Measurements from ENCODE around the gene NXPE2. TPM values are rescaled to one million over a fixed set of nuclear protein-coding genes. Genes with fewer than 3 reads are reported as not detected.

Gene NXPE2
- total RNA-seq, 1 donor from 2014 or later, result 0.11 TPM

DNA sequence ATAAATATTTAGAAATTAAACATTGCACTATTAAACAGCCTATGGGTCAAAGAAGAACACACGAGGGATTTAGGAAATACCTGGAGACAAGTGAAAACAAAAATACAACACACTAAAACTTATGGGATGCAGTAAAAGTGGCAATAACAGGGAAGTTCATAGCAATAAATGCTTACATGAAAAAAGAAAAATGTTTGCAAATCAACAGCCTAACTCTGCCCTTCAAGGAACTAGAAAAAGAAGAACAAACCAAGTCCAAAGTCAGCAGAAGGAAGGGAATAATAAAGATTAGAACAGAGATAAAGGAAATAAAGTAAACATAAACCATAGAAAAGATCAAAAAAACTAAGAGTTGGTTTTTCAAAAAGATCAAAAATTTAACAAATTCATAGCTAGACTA, 31.6 kb downstream of the NXPE2 start:
- H3K9me3 Mint-ChIP-seq (ENCODE audit: unreplicated experiment), result no peaks in the 10 kb centered on the region
- H3K27me3 Mint-ChIP-seq (ENCODE audit: low read depth, unreplicated experiment), result no peaks in the 10 kb centered on the region
- Histone ChIP-seq H3K4me2 (ENCODE audit: low read length) (no peak overlapping the region), H3K36me3 (ENCODE audit: insufficient read depth, low read length) (no peaks in the 10 kb centered on the region), H3K27me3 (ENCODE audit: insufficient read depth, low read length) (no peaks in the 10 kb centered on the region), H2AFZ (ENCODE audit: low read depth, low read length) (no peak overlapping the region), H3K9me3 (ENCODE audit: insufficient read depth, low read depth, low read length) (no peaks in the 10 kb centered on the region), H3K79me2 (ENCODE audit: insufficient read depth, low read length) (no peaks in the 10 kb centered on the region), H3K27ac (ENCODE audit: low read depth, low read length) (no peak overlapping the region), H3K4me1 (ENCODE audit: insufficient read depth, low read length) (no peaks in the 10 kb centered on the region), H4K20me1 (ENCODE audit: insufficient read depth, low read length) (no peaks in the 10 kb centered on the region), H3K4me3 (ENCODE audit: insufficient read depth, low read depth, low read length) (no peak overlapping the region), H3K9ac (ENCODE audit: low read length) (no peak overlapping the region)
- H3K4me1 Mint-ChIP-seq (ENCODE audit: low read depth, unreplicated experiment), result no peaks in the 10 kb centered on the region
- TF ChIP-seq, protein P1, sequence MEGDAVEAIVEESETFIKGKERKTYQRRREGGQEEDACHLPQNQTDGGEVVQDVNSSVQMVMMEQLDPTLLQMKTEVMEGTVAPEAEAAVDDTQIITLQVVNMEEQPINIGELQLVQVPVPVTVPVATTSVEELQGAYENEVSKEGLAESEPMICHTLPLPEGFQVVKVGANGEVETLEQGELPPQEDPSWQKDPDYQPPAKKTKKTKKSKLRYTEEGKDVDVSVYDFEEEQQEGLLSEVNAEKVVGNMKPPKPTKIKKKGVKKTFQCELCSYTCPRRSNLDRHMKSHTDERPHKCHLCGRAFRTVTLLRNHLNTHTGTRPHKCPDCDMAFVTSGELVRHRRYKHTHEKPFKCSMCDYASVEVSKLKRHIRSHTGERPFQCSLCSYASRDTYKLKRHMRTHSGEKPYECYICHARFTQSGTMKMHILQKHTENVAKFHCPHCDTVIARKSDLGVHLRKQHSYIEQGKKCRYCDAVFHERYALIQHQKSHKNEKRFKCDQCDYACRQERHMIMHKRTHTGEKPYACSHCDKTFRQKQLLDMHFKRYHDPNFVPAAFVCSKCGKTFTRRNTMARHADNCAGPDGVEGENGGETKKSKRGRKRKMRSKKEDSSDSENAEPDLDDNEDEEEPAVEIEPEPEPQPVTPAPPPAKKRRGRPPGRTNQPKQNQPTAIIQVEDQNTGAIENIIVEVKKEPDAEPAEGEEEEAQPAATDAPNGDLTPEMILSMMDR (IDR thresholded peaks at IDR 0.05; ENCODE audit: insufficient read depth, low read depth, low read length), result no peak
- DNase-seq (ENCODE audit: low read depth) (no peak), FAIRE-seq (no peak)
- H3K27ac Mint-ChIP-seq (ENCODE audit: unreplicated experiment), result no peak overlapping the region
- H3K36me3 Mint-ChIP-seq (ENCODE audit: low read depth, unreplicated experiment), result peaks cover 3% of the 10 kb centered on the region
- no peak overlapping the region for H3K4me3 Mint-ChIP-seq (ENCODE audit: unreplicated experiment)

DNA sequence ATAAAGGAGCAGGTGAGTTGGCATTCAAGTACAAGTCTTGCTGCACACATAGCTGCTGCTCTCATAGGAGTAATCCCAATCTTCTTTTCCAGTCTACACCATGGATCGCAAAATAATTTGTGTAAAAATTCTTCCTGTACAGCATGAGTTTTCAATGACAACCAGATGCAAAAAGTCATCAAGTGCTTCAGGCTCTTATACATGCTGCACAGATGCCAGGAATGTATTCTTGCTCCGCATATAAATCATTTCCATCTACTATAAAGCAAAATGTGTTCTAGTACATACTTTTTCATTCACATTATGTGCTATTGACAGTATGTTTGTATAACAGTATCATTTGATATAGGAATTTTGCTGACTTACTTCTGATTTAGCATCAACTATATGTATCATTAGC, 35.4 kb downstream of the NXPE2 start:
- Mint-ChIP-seq H3K27ac (ENCODE audit: unreplicated experiment) (no peak overlapping the region), H3K36me3 (ENCODE audit: low read depth, unreplicated experiment) (peaks cover 3% of the 10 kb centered on the region), H3K4me1 (ENCODE audit: low read depth, unreplicated experiment) (peaks cover 5% of the 10 kb centered on the region), H3K27me3 (ENCODE audit: low read depth, unreplicated experiment) (no peaks in the 10 kb centered on the region), H3K9me3 (ENCODE audit: unreplicated experiment) (no peaks in the 10 kb centered on the region), H3K4me3 (ENCODE audit: unreplicated experiment) (no peak overlapping the region)
- H3K4me2 ChIP-seq (ENCODE audit: low read length), result no peak overlapping the region
- no peaks in the 10 kb centered on the region for H3K79me2 ChIP-seq (ENCODE audit: insufficient read depth, low read length)
- FAIRE-seq (no peak), DNase-seq (ENCODE audit: low read depth) (no peak)
- TF ChIP-seq EZH2 (IDR thresholded peaks at IDR 0.05; ENCODE audit: insufficient read depth, low read length), result no peak
- TF ChIP-seq, protein P1 (IDR thresholded peaks at IDR 0.05; ENCODE audit: insufficient read depth, low read depth, low read length), result no peak
- no peak overlapping the region for H2AFZ ChIP-seq (ENCODE audit: low read depth, low read length)
- no peaks in the 10 kb centered on the region for H3K27me3 ChIP-seq (ENCODE audit: insufficient read depth, low read length)
- H3K4me1 ChIP-seq (ENCODE audit: insufficient read depth, low read length), result no peaks in the 10 kb centered on the region
- no peaks in the 10 kb centered on the region for H3K9me3 ChIP-seq (ENCODE audit: insufficient read depth, low read depth, low read length)
- H3K9ac ChIP-seq (ENCODE audit: low read length), result no peak overlapping the region
- no peaks in the 10 kb centered on the region for H4K20me1 ChIP-seq (ENCODE audit: insufficient read depth, low read length)
- H3K4me3 ChIP-seq (ENCODE audit: insufficient read depth, low read depth, low read length), result no peak overlapping the region
- no peaks in the 10 kb centered on the region for H3K36me3 ChIP-seq (ENCODE audit: insufficient read depth, low read length)
- no peak overlapping the region for H3K27ac ChIP-seq (ENCODE audit: low read depth, low read length)

DNA sequence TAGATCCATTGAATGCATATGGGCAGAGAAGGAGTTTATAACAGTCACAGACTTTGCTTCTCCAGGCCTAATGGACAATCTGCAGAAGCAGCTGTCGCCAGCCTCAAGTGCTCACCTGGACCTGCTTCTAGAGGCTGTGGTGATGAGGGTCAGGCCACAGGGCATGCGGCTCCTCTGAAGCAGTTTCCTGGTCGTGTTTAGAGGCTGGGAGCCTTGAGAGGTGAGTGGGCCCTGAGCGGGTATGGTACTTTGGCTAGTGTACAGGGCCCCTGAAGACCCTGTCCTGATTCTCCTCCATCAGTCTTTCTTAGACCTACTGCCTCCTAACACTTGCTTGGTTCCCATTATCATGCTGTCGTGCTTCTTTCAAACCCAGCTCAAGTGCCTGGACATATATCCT, 41.2 kb downstream of the NXPE2 start:
- Histone ChIP-seq H4K20me1 (ENCODE audit: insufficient read depth, low read length) (no peaks in the 10 kb centered on the region), H2AFZ (ENCODE audit: low read depth, low read length) (no peak overlapping the region), H3K79me2 (ENCODE audit: insufficient read depth, low read length) (no peaks in the 10 kb centered on the region), H3K9ac (ENCODE audit: low read length) (no peak overlapping the region), H3K4me2 (ENCODE audit: low read length) (no peak overlapping the region), H3K36me3 (ENCODE audit: insufficient read depth, low read length) (no peaks in the 10 kb centered on the region), H3K4me3 (ENCODE audit: insufficient read depth, low read depth, low read length) (no peak overlapping the region), H3K27ac (ENCODE audit: low read depth, low read length) (no peak overlapping the region), H3K9me3 (ENCODE audit: insufficient read depth, low read depth, low read length) (no peaks in the 10 kb centered on the region), H3K4me1 (ENCODE audit: insufficient read depth, low read length) (no peaks in the 10 kb centered on the region), H3K27me3 (ENCODE audit: insufficient read depth, low read length) (no peaks in the 10 kb centered on the region)
- H3K27ac Mint-ChIP-seq (ENCODE audit: unreplicated experiment), result no peak overlapping the region
- no peak for TF ChIP-seq EZH2 (IDR thresholded peaks at IDR 0.05; ENCODE audit: insufficient read depth, low read length)
- TF ChIP-seq, protein P1 (IDR thresholded peaks at IDR 0.05; ENCODE audit: insufficient read depth, low read depth, low read length), result no peak
- peaks cover 5% of the 10 kb centered on the region for H3K4me1 Mint-ChIP-seq (ENCODE audit: low read depth, unreplicated experiment)
- H3K27me3 Mint-ChIP-seq (ENCODE audit: low read depth, unreplicated experiment), result peaks cover 12% of the 10 kb centered on the region
- no peaks in the 10 kb centered on the region for H3K36me3 Mint-ChIP-seq (ENCODE audit: low read depth, unreplicated experiment)
- H3K4me3 Mint-ChIP-seq (ENCODE audit: unreplicated experiment), result no peak overlapping the region
- H3K9me3 Mint-ChIP-seq (ENCODE audit: unreplicated experiment), result no peaks in the 10 kb centered on the region
- FAIRE-seq, result no peak
- no peak for DNase-seq (ENCODE audit: low read depth)

Measured in astrocyte (in vitro differentiated cells and primary cell).